Prostate gland (tissue), 2 donors: ENCODE measurements around the gene TMEM50B.

Experiments used
- CTCF ChIP-seq, 4 experiments: fragments of 200-600 bp in 2 of 4; fragments of 450-650 bp in 2 of 4; sonication (generic) in 2 of 4; IDR thresholded peaks; 1 replicate in 3 of 4; 2 replicates in 1 of 4; pipeline ENCODE4 v1.5.1; 2016 to 2019; ENCODE audit warnings: antibody characterized with exemption in 4 of 4, mild to moderate bottlenecking in 2 of 4, moderate library complexity in 2 of 4
- POLR2A ChIP-seq: fragments of 450-650 bp; IDR thresholded peaks from one replicate; pipeline ENCODE4 v1.6.1; 2016; ENCODE audit warnings: antibody characterized with exemption, mild to moderate bottlenecking
- POLR2AphosphoS5 ChIP-seq: sonication (generic); formaldehyde crosslinking; IDR thresholded peaks from one replicate; pipeline ENCODE4 v1.6.1; 2017; ENCODE audit warnings: antibody characterized with exemption

- no peak for TF ChIP-seq CTCF (IDR thresholded peaks at IDR 0.05)
- TF ChIP-seq POLR2A, result no peak
- TF ChIP-seq POLR2AphosphoS5, result no peak
Measured at GRCh38 chr21:33478182-33478581, 1.6 kb downstream of the TMEM50B start.
